KOPT-K1 (cell line): ENCODE results near the gene ASRGL1.
"Not testable (repeated sequence)": the region's sequence is repeated elsewhere in the genome, so short reads cannot be mapped to it uniquely, and the experiment has no call there.

Experiments used
- H3K27ac ChIP-seq: fragments of 200-600 bp; sonication (generic); 2 replicates; pipeline ENCODE4 v1.5.1; 2016; ENCODE audit warnings: antibody characterized with exemption, mild to moderate bottlenecking, low read depth, low read length; ENCODE audit not compliant: poor library complexity, severe bottlenecking
- H3K36me3 ChIP-seq: fragments of 200-600 bp; sonication (generic); 2 replicates; pipeline ENCODE4 v1.5.1; 2017; ENCODE audit warnings: antibody characterized with exemption, mild to moderate bottlenecking, low read length, moderate library complexity; ENCODE audit not compliant: insufficient read depth
- H3K9me3 ChIP-seq: fragments of 200-600 bp; sonication (generic); 2 replicates; pipeline ENCODE4 v1.5.1; 2017; ENCODE audit warnings: antibody characterized with exemption, low read length, mild to moderate bottlenecking; ENCODE audit not compliant: insufficient read depth, poor library complexity, severe bottlenecking

Gene ASRGL1

GRCh38 chr11:62337303-62338181 is at the start of gene ASRGL1:
TSS of gene ASRGL1 (plus strand) at chr11:62337448. CDS start at chr11:62337978, 530 bp downstream.
- peak within 1 kb of the TSS; percentile 69 for H3K27ac ChIP-seq
- peaks cover 25% of the 10 kb centered on the region for H3K36me3 ChIP-seq
- no peaks in the 10 kb centered on the region for H3K9me3 ChIP-seq

GRCh38 chr11:62295504-62295903 is 41.7 kb upstream of the ASRGL1 start:
- H3K9me3 ChIP-seq = no peaks in the 10 kb centered on the region
- no peaks in the 10 kb centered on the region for H3K36me3 ChIP-seq
- H3K27ac ChIP-seq = no peak overlapping the region

- Histone ChIP-seq H3K36me3 (no peaks in the 10 kb centered on the region), H3K9me3 (no peaks in the 10 kb centered on the region), H3K27ac (no peak within 1 kb of the TSS)
These were observed 38.3 kb upstream of the ASRGL1 start, which contains the start of gene SCGB1D4 for GRCh38 chr11:62298975-62299374. TSS of gene SCGB1D4 (minus strand) at chr11:62299075. CDS start at chr11:62299010, 65 bp downstream.

GRCh38 chr11:62306227-62306626 is 31.0 kb upstream of the ASRGL1 start:
- H3K36me3 ChIP-seq = no peaks in the 10 kb centered on the region

GRCh38 chr11:62307950-62308349 is 29.3 kb upstream of the ASRGL1 start:
- H3K27ac ChIP-seq = no peak overlapping the region
- peaks cover 7% of the 10 kb centered on the region for H3K9me3 ChIP-seq
- no peaks in the 10 kb centered on the region for H3K36me3 ChIP-seq

More at GRCh38 chr11:62306227-62306626, 31.0 kb upstream of the ASRGL1 start:
- H3K9me3 ChIP-seq = peaks cover 7% of the 10 kb centered on the region
- no peak overlapping the region for H3K27ac ChIP-seq

GRCh38 chr11:62309991-62310390 is 27.3 kb upstream of the ASRGL1 start:
- no peak overlapping the region for H3K27ac ChIP-seq
- peaks cover 7% of the 10 kb centered on the region for H3K9me3 ChIP-seq
- no peaks in the 10 kb centered on the region for H3K36me3 ChIP-seq

GRCh38 chr11:62315431-62315830 is 21.8 kb upstream of the ASRGL1 start:
- H3K9me3 ChIP-seq = no peaks in the 10 kb centered on the region
- H3K36me3 ChIP-seq = no peaks in the 10 kb centered on the region
- H3K27ac ChIP-seq = no peak overlapping the region

- H3K27ac ChIP-seq = no peak overlapping the region
- no peaks in the 10 kb centered on the region for H3K9me3 ChIP-seq
- no peaks in the 10 kb centered on the region for H3K36me3 ChIP-seq
These were observed 14.7 kb upstream of the ASRGL1 start for GRCh38 chr11:62322524-62322923.

- H3K36me3 ChIP-seq = no peaks in the 10 kb centered on the region
- no peaks in the 10 kb centered on the region for H3K9me3 ChIP-seq
- no peak overlapping the region for H3K27ac ChIP-seq
These were observed 12.3 kb upstream of the ASRGL1 start for GRCh38 chr11:62324731-62325556.

GRCh38 chr11:62325781-62326180 is 11.5 kb upstream of the ASRGL1 start:
- not testable (repeated sequence) for H3K36me3 ChIP-seq, H3K27ac ChIP-seq, H3K9me3 ChIP-seq

GRCh38 chr11:62326719-62327118 is 10.5 kb upstream of the ASRGL1 start:
- not testable (repeated sequence) for H3K27ac ChIP-seq, H3K36me3 ChIP-seq

GRCh38 chr11:62327541-62327940 is 9.7 kb upstream of the ASRGL1 start:
- not testable (repeated sequence) for H3K27ac ChIP-seq, H3K9me3 ChIP-seq, H3K36me3 ChIP-seq

More at GRCh38 chr11:62326719-62327118, 10.5 kb upstream of the ASRGL1 start:
- not testable (repeated sequence) for H3K9me3 ChIP-seq

GRCh38 chr11:62331264-62331663 is 6.0 kb upstream of the ASRGL1 start:
- H3K9me3 ChIP-seq, H3K27ac ChIP-seq, H3K36me3 ChIP-seq: not testable (repeated sequence)

- Histone ChIP-seq H3K36me3 (no peaks in the 10 kb centered on the region), H3K27ac (no peak overlapping the region), H3K9me3 (no peaks in the 10 kb centered on the region)
These were observed 3.5 kb upstream of the ASRGL1 start for GRCh38 chr11:62333768-62334167.

- H3K27ac ChIP-seq = peak overlapping the region; percentile 69
- peaks cover 19% of the 10 kb centered on the region for H3K36me3 ChIP-seq
- H3K9me3 ChIP-seq = not testable (repeated sequence)
These were observed 322 bp upstream of the ASRGL1 start for GRCh38 chr11:62336949-62337302.
